GM23338 (cell line): ENCODE measurements around the gene ADAMTSL5. TPM values are rescaled to one million over a fixed set of nuclear protein-coding genes. Genes with fewer than 3 reads are reported as not detected.
A peak's percentile ranks its signal among the peaks of the same experiment; 100 is the strongest.

Experiments used
- ATAC-seq: fragments of 200-7000 bp; cut with Tn5 transposase; 3 replicates; pipeline ENCODE4 v1.9.1; 2020
- DNase-seq: peaks from one replicate; pipeline ENCODE4 v3.0.0-alpha.2; 2015; ENCODE audit warnings: low spot score
- H2AFZ ChIP-seq: fragments of 200-600 bp; sonication (generic); 2 replicates; pipeline ENCODE4 v1.8.0; 2016; ENCODE audit warnings: antibody characterized with exemption, mild to moderate bottlenecking, moderate library complexity
- H3F3A ChIP-seq: fragments of 200-600 bp; sonication (generic); replicated peaks from 2 replicates; pipeline ENCODE4 v1.8.0; 2017; ENCODE audit warnings: antibody characterized with exemption, mixed run types, low read depth
- H3K27ac ChIP-seq: fragments of 200-600 bp; sonication (generic); 2 replicates; pipeline ENCODE4 v1.6.1; 2016; ENCODE audit warnings: low read depth
- H3K27me3 ChIP-seq: fragments of 200-600 bp; sonication (generic); 2 replicates; pipeline ENCODE4 v1.8.0; 2016; ENCODE audit warnings: mild to moderate bottlenecking, mixed run types, moderate library complexity; ENCODE audit not compliant: insufficient read depth
- H3K36me3 ChIP-seq: fragments of 200-600 bp; sonication (generic); 2 replicates; pipeline ENCODE4 v1.8.0; 2016; ENCODE audit warnings: mild to moderate bottlenecking; ENCODE audit not compliant: insufficient read depth
- H3K4me1 ChIP-seq: fragments of 200-600 bp; sonication (generic); 2 replicates; pipeline ENCODE4 v1.8.0; 2016; ENCODE audit warnings: mild to moderate bottlenecking, moderate library complexity; ENCODE audit not compliant: insufficient read depth
- H3K4me2 ChIP-seq: fragments of 200-600 bp; sonication (generic); 2 replicates; pipeline ENCODE4 v1.7.1; 2017; ENCODE audit warnings: mixed run types
- H3K4me3 ChIP-seq: fragments of 200-600 bp; sonication (generic); 2 replicates; pipeline ENCODE4 v1.6.1; 2016; ENCODE audit warnings: mixed run types
- H3K79me2 ChIP-seq: fragments of 200-600 bp; sonication (generic); replicated peaks from 2 replicates; pipeline ENCODE4 v1.8.0; 2017; ENCODE audit warnings: mild to moderate bottlenecking; ENCODE audit not compliant: insufficient read depth
- H3K9me2 ChIP-seq: fragments of 200-600 bp; sonication (generic); 2 replicates; pipeline ENCODE4 v1.8.0; 2017; ENCODE audit not compliant: insufficient read depth
- H4K20me1 ChIP-seq: fragments of 200-600 bp; sonication (generic); replicated peaks from 2 replicates; pipeline ENCODE4 v1.8.0; 2017; ENCODE audit warnings: mild to moderate bottlenecking; ENCODE audit not compliant: insufficient read depth
- H3K27ac Mint-ChIP-seq: 2 replicates; pipeline ENCODE4 v1.8.0; 2020; ENCODE audit warnings: inconsistent platforms, mild to moderate bottlenecking, moderate library complexity, mixed read lengths
- H3K27me3 Mint-ChIP-seq: 3 replicates; pipeline ENCODE4 v1.8.0; 2022; ENCODE audit warnings: low read depth, mild to moderate bottlenecking, moderate library complexity, mixed read lengths, inconsistent platforms; ENCODE audit not compliant: insufficient read depth, poor library complexity
- H3K36me3 Mint-ChIP-seq: 3 replicates; pipeline ENCODE4 v1.8.0; 2021; ENCODE audit warnings: low read depth, mild to moderate bottlenecking, inconsistent platforms, moderate library complexity, mixed read lengths
- H3K4me1 Mint-ChIP-seq: 3 replicates; pipeline ENCODE4 v1.8.0; 2020; ENCODE audit warnings: mild to moderate bottlenecking, inconsistent platforms, mixed read lengths
- H3K4me3 Mint-ChIP-seq: 3 replicates; pipeline ENCODE4 v1.8.0; 2021; ENCODE audit warnings: moderate library complexity, mild to moderate bottlenecking, inconsistent platforms, mixed read lengths
- H3K9me3 Mint-ChIP-seq: 3 replicates; pipeline ENCODE4 v1.8.0; 2020; ENCODE audit warnings: moderate library complexity, mild to moderate bottlenecking, inconsistent platforms, mixed read lengths
- CREB1 ChIP-seq: fragments of 250-450 bp; sonication (Bioruptor Pico); IDR thresholded peaks from 2 replicates; pipeline ENCODE4 v1.5.0; 2020; ENCODE audit warnings: low read depth, mild to moderate bottlenecking, moderate library complexity
- CTCF ChIP-seq, 2 experiments: fragments of 200-600 bp in 1 of 2; sonication (generic) in 1 of 2; conservative IDR thresholded peaks; 2 replicates each; pipeline versions ENCODE4 v1.5.1 to v1.6.1; 2016 to 2017; ENCODE audit warnings: antibody characterized with exemption in 2 of 2, low read depth in 2 of 2, mild to moderate bottlenecking in 2 of 2, moderate library complexity in 1 of 2
- EZH2 ChIP-seq: fragments of 200-600 bp; sonication (generic); IDR thresholded peaks from one replicate; pipeline ENCODE4 v1.8.0; 2017; ENCODE audit warnings: antibody characterized with exemption, mild to moderate bottlenecking, low read depth; ENCODE audit not compliant: unreplicated experiment
- JUNB ChIP-seq: IDR thresholded peaks from one replicate; pipeline ENCODE4 v1.6.1; 2016; ENCODE audit warnings: antibody characterized with exemption; ENCODE audit not compliant: unreplicated experiment
- POLR2AphosphoS5 ChIP-seq: IDR thresholded peaks from 2 replicates; pipeline ENCODE4 v1.6.1; 2016; ENCODE audit warnings: antibody characterized with exemption, low read depth
- STAT1 ChIP-seq: IDR thresholded peaks from one replicate; pipeline ENCODE4 v1.6.1; 2016; ENCODE audit warnings: antibody characterized with exemption; ENCODE audit not compliant: unreplicated experiment
- ZNF331 ChIP-seq: fragments of 250-450 bp; sonication (Bioruptor Pico); IDR thresholded peaks from 2 replicates; pipeline ENCODE4 v1.5.0; 2020; ENCODE audit warnings: low read depth, mild to moderate bottlenecking, moderate library complexity
- ZNF462 ChIP-seq: fragments of 250-450 bp; sonication (Bioruptor Pico); IDR thresholded peaks from 2 replicates; pipeline ENCODE4 v1.5.0; 2020; ENCODE audit warnings: mild to moderate bottlenecking, moderate library complexity
- polyA plus RNA-seq: library from polyadenylated mRNA; unstranded; fragments of >200 nt; fragmentation: Nextera tagmentation; extraction: Ambion mirVana; gene quantifications from 2 replicates; pipeline ENCODE4 v1.2.1, GENCODE V29; 2016
- total RNA-seq: library from RNA; depleted of rRNA; stranded (reverse); fragments of >200 nt; shearing (Covaris generic); gene quantifications from 2 replicates; pipeline ENCODE4 v1.2.3, GENCODE V29; 2014

Gene ADAMTSL5
- total and polyA plus RNA-seq, 2 experiments from 2014 or later, result 0.10 to 0.97 TPM

GRCh38 chr19:1503089-1503924, 9.5 kb downstream of the ADAMTSL5 start:
- H3K4me3 ChIP-seq, result peak overlapping the region; percentile 43
- H3K27me3 Mint-ChIP-seq, result peaks cover 31% of the 10 kb centered on the region
- H2AFZ ChIP-seq, result peak overlapping the region; percentile 90
- no peak overlapping the region for H3K27ac Mint-ChIP-seq
- H3K4me2 ChIP-seq, result peak overlapping the region; percentile 71
- no peaks in the 10 kb centered on the region for H3K36me3 ChIP-seq
- no peaks in the 10 kb centered on the region for H4K20me1 ChIP-seq
- peaks cover 13% of the 10 kb centered on the region for H3K27me3 ChIP-seq
- no peaks in the 10 kb centered on the region for H3K79me2 ChIP-seq
- H3K27ac ChIP-seq, result no peak overlapping the region
- H3K9me2 ChIP-seq, result no peaks in the 10 kb centered on the region
- H3K4me1 ChIP-seq, result 0 out of 2 replicates have a peak, but pooled peaks cover 5% of the 10 kb centered on the region
- peaks cover 2% of the 10 kb centered on the region; the same call in 2 of the 3 replicates for H3K4me1 Mint-ChIP-seq
- peak; percentile 46 for ATAC-seq
- peak overlapping the region; percentile 55; the same call in 2 of the 3 replicates for H3K4me3 Mint-ChIP-seq
- H3F3A ChIP-seq, result 0 out of 2 replicates have a peak, but pooled peaks cover 8% of the 10 kb centered on the region
- peaks cover 24% of the 10 kb centered on the region for H3K9me3 Mint-ChIP-seq
- no peaks in the 10 kb centered on the region; the same call in 2 of the 3 replicates for H3K36me3 Mint-ChIP-seq
- peak; percentile 85 for DNase-seq
- no peak for TF ChIP-seq POLR2AphosphoS5
- no peak for TF ChIP-seq ZNF462 (CRISPR knock-in tag)
- no peak for TF ChIP-seq ZNF331 (CRISPR knock-in tag)
- TF ChIP-seq EZH2, result no peak
- TF ChIP-seq JUNB, result no peak
- no peak for TF ChIP-seq STAT1
- peak; percentile 78 for TF ChIP-seq CREB1
- peak; percentile 63 to 85 for TF ChIP-seq CTCF (conservative IDR thresholded peaks at IDR 0.05; ENCODE audit: low read depth in 2 of 2)
